Measurements from ENCODE around the gene PLCB3. TPM values are rescaled to one million over a fixed set of nuclear protein-coding genes. Genes with fewer than 3 reads are reported as not detected.

Gene PLCB3
- total RNA-seq, 1 donor from 2014 or later, result 36.2 TPM

GRCh38 chr11:64235437-64236161 is 15.7 kb upstream of the PLCB3 start:
- no peak for DNase-seq
- Mint-ChIP-seq H3K36me3 (ENCODE audit: unreplicated experiment) (no peaks in the 10 kb centered on the region), H3K4me1 (ENCODE audit: low read depth, unreplicated experiment) (peaks cover 1% of the 10 kb centered on the region), H3K27ac (ENCODE audit: unreplicated experiment) (peak overlapping the region; percentile 33), H3K9me3 (ENCODE audit: unreplicated experiment) (peaks cover 4% of the 10 kb centered on the region), H3K4me3 (ENCODE audit: unreplicated experiment) (peak overlapping the region; percentile 76), H3K27me3 (ENCODE audit: unreplicated experiment) (peaks cover 21% of the 10 kb centered on the region)
- TF ChIP-seq, protein P1, sequence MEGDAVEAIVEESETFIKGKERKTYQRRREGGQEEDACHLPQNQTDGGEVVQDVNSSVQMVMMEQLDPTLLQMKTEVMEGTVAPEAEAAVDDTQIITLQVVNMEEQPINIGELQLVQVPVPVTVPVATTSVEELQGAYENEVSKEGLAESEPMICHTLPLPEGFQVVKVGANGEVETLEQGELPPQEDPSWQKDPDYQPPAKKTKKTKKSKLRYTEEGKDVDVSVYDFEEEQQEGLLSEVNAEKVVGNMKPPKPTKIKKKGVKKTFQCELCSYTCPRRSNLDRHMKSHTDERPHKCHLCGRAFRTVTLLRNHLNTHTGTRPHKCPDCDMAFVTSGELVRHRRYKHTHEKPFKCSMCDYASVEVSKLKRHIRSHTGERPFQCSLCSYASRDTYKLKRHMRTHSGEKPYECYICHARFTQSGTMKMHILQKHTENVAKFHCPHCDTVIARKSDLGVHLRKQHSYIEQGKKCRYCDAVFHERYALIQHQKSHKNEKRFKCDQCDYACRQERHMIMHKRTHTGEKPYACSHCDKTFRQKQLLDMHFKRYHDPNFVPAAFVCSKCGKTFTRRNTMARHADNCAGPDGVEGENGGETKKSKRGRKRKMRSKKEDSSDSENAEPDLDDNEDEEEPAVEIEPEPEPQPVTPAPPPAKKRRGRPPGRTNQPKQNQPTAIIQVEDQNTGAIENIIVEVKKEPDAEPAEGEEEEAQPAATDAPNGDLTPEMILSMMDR (IDR thresholded peaks at IDR 0.05; ENCODE audit: partially characterized antibody, unreplicated experiment), result no peak

- TF ChIP-seq, protein P1 (IDR thresholded peaks at IDR 0.05; ENCODE audit: partially characterized antibody, unreplicated experiment), result no peak
- H3K4me3 Mint-ChIP-seq (ENCODE audit: unreplicated experiment), result no peak overlapping the region
- H3K27me3 Mint-ChIP-seq (ENCODE audit: unreplicated experiment), result peaks cover 15% of the 10 kb centered on the region
These were observed 13.8 kb upstream of the PLCB3 start for GRCh38 chr11:64237484-64237951.

GRCh38 chr11:64238076-64238475 is 13.3 kb upstream of the PLCB3 start:
- peaks cover 1% of the 10 kb centered on the region for H3K4me1 Mint-ChIP-seq (ENCODE audit: low read depth, unreplicated experiment)
- H3K27ac Mint-ChIP-seq (ENCODE audit: unreplicated experiment), result no peak overlapping the region
- TF ChIP-seq, protein P1 (IDR thresholded peaks at IDR 0.05; ENCODE audit: partially characterized antibody, unreplicated experiment), result no peak
- H3K9me3 Mint-ChIP-seq (ENCODE audit: unreplicated experiment), result peaks cover 1% of the 10 kb centered on the region
- DNase-seq, result no peak
- peaks cover 15% of the 10 kb centered on the region for H3K27me3 Mint-ChIP-seq (ENCODE audit: unreplicated experiment)
- H3K4me3 Mint-ChIP-seq (ENCODE audit: unreplicated experiment), result no peak overlapping the region
- H3K36me3 Mint-ChIP-seq (ENCODE audit: unreplicated experiment), result no peaks in the 10 kb centered on the region

More at GRCh38 chr11:64237484-64237951, 13.8 kb upstream of the PLCB3 start:
- peaks cover 1% of the 10 kb centered on the region for H3K4me1 Mint-ChIP-seq (ENCODE audit: low read depth, unreplicated experiment)
- no peak overlapping the region for H3K27ac Mint-ChIP-seq (ENCODE audit: unreplicated experiment)
- DNase-seq, result no peak
- peaks cover 1% of the 10 kb centered on the region for H3K9me3 Mint-ChIP-seq (ENCODE audit: unreplicated experiment)
- H3K36me3 Mint-ChIP-seq (ENCODE audit: unreplicated experiment), result no peaks in the 10 kb centered on the region

DNA sequence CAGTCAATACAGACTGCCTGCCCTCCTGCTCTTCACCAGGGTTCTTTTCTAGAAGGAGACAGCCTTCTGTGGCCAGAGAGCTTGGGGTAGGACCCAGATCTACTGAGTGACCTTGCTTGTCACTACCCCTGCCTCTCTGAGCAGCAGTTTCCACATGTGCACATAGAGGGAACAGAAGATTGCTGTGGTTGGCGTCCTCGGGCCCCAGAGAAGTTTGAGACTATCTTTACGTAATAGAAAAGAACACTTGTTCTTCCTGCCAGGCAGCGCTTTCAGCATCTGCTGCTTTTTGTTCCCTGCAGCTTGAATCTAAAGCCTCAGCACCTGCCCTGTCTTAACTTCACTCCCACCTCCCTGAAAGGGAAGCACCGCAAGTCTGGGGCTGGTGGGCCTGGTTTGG is 12.3 kb upstream of the PLCB3 start:
- H3K36me3 Mint-ChIP-seq (ENCODE audit: unreplicated experiment), result no peaks in the 10 kb centered on the region
- peaks cover 14% of the 10 kb centered on the region for H3K27me3 Mint-ChIP-seq (ENCODE audit: unreplicated experiment)
- H3K4me1 Mint-ChIP-seq (ENCODE audit: low read depth, unreplicated experiment), result peaks cover 1% of the 10 kb centered on the region
- peak overlapping the region; percentile 38 for H3K27ac Mint-ChIP-seq (ENCODE audit: unreplicated experiment)
- TF ChIP-seq, protein P1 (IDR thresholded peaks at IDR 0.05; ENCODE audit: partially characterized antibody, unreplicated experiment), result no peak
- peak overlapping the region; percentile 42 for H3K4me3 Mint-ChIP-seq (ENCODE audit: unreplicated experiment)
- DNase-seq, result no peak
- peaks cover 9% of the 10 kb centered on the region for H3K9me3 Mint-ChIP-seq (ENCODE audit: unreplicated experiment)

Measured in glutamatergic neuron (in vitro differentiated cells).